Lower leg skin (tissue), 4 donors: ENCODE data around the gene VWA8. TPM values are rescaled to one million over a fixed set of nuclear protein-coding genes. Genes with fewer than 3 reads are reported as not detected.

Experiments
- DNase-seq, 2 donors: peaks; one replicate each; pipeline ENCODE4 v3.0.0-alpha.2; 2019; ENCODE audit warnings: low spot score in 2 of 2
- H3K4me3 ChIP-seq: fragments of 200-600 bp; sonication (generic); 2 replicates; pipeline ENCODE4 v1.5.1; 2017; ENCODE audit warnings: mild to moderate bottlenecking, low read depth; ENCODE audit not compliant: poor library complexity, severe bottlenecking
- CTCF ChIP-seq, 3 donors: fragments of 450-650 bp; IDR thresholded peaks; one replicate each; pipeline ENCODE4 v1.5.1; 2016; ENCODE audit warnings: antibody characterized with exemption in 3 of 3, mild to moderate bottlenecking in 3 of 3, moderate library complexity in 2 of 3
- POLR2A ChIP-seq, 2 donors: fragments of 450-650 bp; IDR thresholded peaks; one replicate each; pipeline ENCODE4 v1.6.1; 2016 to 2017; ENCODE audit warnings: antibody characterized with exemption in 2 of 2, mild to moderate bottlenecking in 1 of 2, moderate library complexity in 1 of 2
- WGBS, 2 donors: methylation state at CpG; one replicate each; pipeline ENCODE4 v1.1.5; 2018; 5-methylcytosine and 5-hydroxymethylcytosine counted together
- intact Hi-C: fragments of 100-400 bp; cut with DNase I; formaldehyde crosslinking; loops from one replicate; pipeline ENCODE4 v1.15.0; 2023; ENCODE audit warnings: low total_unique reads
- total RNA-seq, 4 donors: library from RNA; depleted of rRNA; stranded (reverse); fragments of >200 nt; gene quantifications; one replicate each; pipeline ENCODE4 v1.1.0, GENCODE V29; 2016

The VWA8 gene
- total RNA-seq, 4 donors from 2014 or later: 11.8 to 22.0 (median 15.1) TPM

- intact Hi-C loops: no loop called here
- 77 to 86% methylated on average over 5 of the region's 5 CpGs for WGBS, 2 donors
- TF ChIP-seq POLR2A (IDR thresholded peaks at IDR 0.05) (no peak), CTCF (IDR thresholded peaks at IDR 0.05) (no peak)
- no peak overlapping the region for H3K4me3 ChIP-seq
- no peak for DNase-seq
Measured at GRCh38 chr13:41919741-41920487, 41.0 kb downstream of the VWA8 start.

GRCh38 chr13:41919031-41919740 lies 41.7 kb downstream of the VWA8 start:
- intact Hi-C loops: no loop called here
- 47 to 69% methylated on average over 3 of the region's 3 CpGs for WGBS, 2 donors

GRCh38 chr13:41917641-41918040 lies 43.3 kb downstream of the VWA8 start:
- no peak for DNase-seq
- intact Hi-C loops: no loop called here
- 43 to 72% methylated on average over 1 of the region's 1 CpG for WGBS, 2 donors
- no peak for TF ChIP-seq CTCF (IDR thresholded peaks at IDR 0.05)
- no peak for TF ChIP-seq POLR2A (IDR thresholded peaks at IDR 0.05)
- no peak overlapping the region for H3K4me3 ChIP-seq

More at GRCh38 chr13:41919031-41919740, 41.7 kb downstream of the VWA8 start:
- DNase-seq: no peak
- no peak overlapping the region for H3K4me3 ChIP-seq
- TF ChIP-seq POLR2A (IDR thresholded peaks at IDR 0.05) (no peak), CTCF (IDR thresholded peaks at IDR 0.05) (no peak)

GRCh38 chr13:41916173-41916954 lies 44.5 kb downstream of the VWA8 start:
- intact Hi-C loops: no loop called here
- H3K4me3 ChIP-seq: no peak overlapping the region
- TF ChIP-seq CTCF (IDR thresholded peaks at IDR 0.05): no peak
- TF ChIP-seq POLR2A (IDR thresholded peaks at IDR 0.05): no peak
- no peak for DNase-seq
- WGBS, 2 donors: 19 to 25% methylated on average over 5 of the region's 5 CpGs

GRCh38 chr13:41915081-41915480 lies 45.8 kb downstream of the VWA8 start:
- no peak for DNase-seq
- intact Hi-C loops: no loop called here
- H3K4me3 ChIP-seq: no peak overlapping the region
- no peak for TF ChIP-seq POLR2A (IDR thresholded peaks at IDR 0.05)
- TF ChIP-seq CTCF (IDR thresholded peaks at IDR 0.05): no peak
